ENCODE data around the gene NUMA1.

DNA sequence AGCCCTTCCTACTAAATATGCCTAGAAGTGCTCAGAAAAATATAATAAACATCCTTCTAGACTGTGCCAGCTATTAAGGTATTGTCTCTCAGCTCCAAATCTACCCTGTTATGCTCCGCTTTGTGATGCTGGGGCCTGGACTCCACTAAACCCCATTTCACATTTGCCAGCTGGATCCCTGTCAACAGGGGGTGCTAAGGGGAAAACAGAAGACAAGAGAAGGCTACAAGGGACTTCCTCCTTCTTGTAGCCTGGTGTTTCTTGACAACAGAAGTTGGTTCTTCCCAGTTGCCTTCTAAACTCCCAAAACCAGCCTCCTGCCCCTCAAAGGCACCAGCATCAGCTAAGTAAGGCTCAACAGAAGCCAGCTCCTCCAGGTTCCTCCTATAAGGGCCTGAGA lies 5.2 kb downstream of the NUMA1 start:
- TF ChIP-seq POLR2AphosphoS5 (IDR thresholded peaks at IDR 0.05; ENCODE audit: borderline replicate concordance, low read depth, low read length): no peak
- no peak for TF ChIP-seq EZH2 (IDR thresholded peaks at IDR 0.05)

Data from SK-N-MC (cell line).